ENCODE data around the gene GPSM1. TPM values are rescaled to one million over a fixed set of nuclear protein-coding genes. Genes with fewer than 3 reads are reported as not detected.

The GPSM1 gene
- total RNA-seq, 1 donor from 2014 or later: 140 TPM

DNA sequence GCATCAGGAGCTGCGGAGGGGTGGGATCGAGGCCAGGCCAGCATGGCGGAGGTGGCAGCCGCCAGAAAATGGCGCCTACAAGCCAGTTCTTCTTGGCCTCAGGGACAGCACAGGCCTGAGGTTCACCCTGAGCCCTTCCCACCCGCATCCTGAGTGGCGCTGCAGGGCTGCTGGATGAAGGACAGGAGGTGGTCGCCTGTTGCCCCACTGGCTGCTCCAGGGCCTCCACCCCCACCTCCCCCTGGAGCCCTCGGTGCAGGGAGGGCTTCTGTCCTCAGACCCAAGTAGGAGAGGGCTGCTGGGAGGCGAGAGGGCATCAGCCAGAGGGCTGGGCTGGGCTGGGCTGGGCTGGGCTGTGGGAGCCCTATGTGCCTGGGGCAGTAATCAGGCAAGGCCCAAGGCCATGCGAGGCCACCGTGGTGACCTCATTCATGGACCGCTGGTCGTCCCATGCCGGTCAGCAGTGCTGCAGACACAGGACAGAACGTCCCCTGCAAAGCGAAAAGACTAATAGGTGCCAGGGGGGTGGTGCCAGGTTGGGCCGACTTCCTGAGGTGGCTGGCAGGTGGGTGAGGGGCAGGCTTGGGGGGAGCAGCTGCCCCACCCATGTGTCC is 13.8 kb downstream of the GPSM1 start:
- Mint-ChIP-seq H3K4me3 (ENCODE audit: unreplicated experiment) (no peak overlapping the region), H3K4me1 (ENCODE audit: low read depth, unreplicated experiment) (no peaks in the 10 kb centered on the region), H3K27me3 (ENCODE audit: unreplicated experiment) (peaks cover 15% of the 10 kb centered on the region), H3K9me3 (ENCODE audit: unreplicated experiment) (no peaks in the 10 kb centered on the region), H3K27ac (ENCODE audit: unreplicated experiment) (no peak overlapping the region), H3K36me3 (ENCODE audit: unreplicated experiment) (no peaks in the 10 kb centered on the region)
- no peak for TF ChIP-seq CTCF (IDR thresholded peaks at IDR 0.05; ENCODE audit: partially characterized antibody, unreplicated experiment)
- DNase-seq: no peak

GRCh38 chr9:136341769-136342168 is 14.4 kb downstream of the GPSM1 start:
- Mint-ChIP-seq H3K27me3 (ENCODE audit: unreplicated experiment) (peaks cover 15% of the 10 kb centered on the region), H3K27ac (ENCODE audit: unreplicated experiment) (no peak overlapping the region), H3K4me1 (ENCODE audit: low read depth, unreplicated experiment) (no peaks in the 10 kb centered on the region), H3K4me3 (ENCODE audit: unreplicated experiment) (no peak overlapping the region), H3K9me3 (ENCODE audit: unreplicated experiment) (no peaks in the 10 kb centered on the region), H3K36me3 (ENCODE audit: unreplicated experiment) (no peaks in the 10 kb centered on the region)
- no peak for DNase-seq
- TF ChIP-seq CTCF (IDR thresholded peaks at IDR 0.05; ENCODE audit: partially characterized antibody, unreplicated experiment): no peak

GRCh38 chr9:136342181-136343120 is 15.1 kb downstream of the GPSM1 start:
- TF ChIP-seq CTCF (IDR thresholded peaks at IDR 0.05; ENCODE audit: partially characterized antibody, unreplicated experiment): no peak
- H3K27ac Mint-ChIP-seq (ENCODE audit: unreplicated experiment): no peak overlapping the region
- peaks cover 15% of the 10 kb centered on the region for H3K27me3 Mint-ChIP-seq (ENCODE audit: unreplicated experiment)
- H3K36me3 Mint-ChIP-seq (ENCODE audit: unreplicated experiment): no peaks in the 10 kb centered on the region
- peaks cover under 1% of the 10 kb centered on the region for H3K9me3 Mint-ChIP-seq (ENCODE audit: unreplicated experiment)
- no peaks in the 10 kb centered on the region for H3K4me1 Mint-ChIP-seq (ENCODE audit: low read depth, unreplicated experiment)
- peak overlapping the region; percentile 25 for H3K4me3 Mint-ChIP-seq (ENCODE audit: unreplicated experiment)
- DNase-seq: peak; percentile 87

- no peaks in the 10 kb centered on the region for H3K4me1 Mint-ChIP-seq (ENCODE audit: low read depth, unreplicated experiment)
- H3K27ac Mint-ChIP-seq (ENCODE audit: unreplicated experiment): no peak overlapping the region
- peaks cover 17% of the 10 kb centered on the region for H3K27me3 Mint-ChIP-seq (ENCODE audit: unreplicated experiment)
- no peaks in the 10 kb centered on the region for H3K36me3 Mint-ChIP-seq (ENCODE audit: unreplicated experiment)
- no peak overlapping the region for H3K4me3 Mint-ChIP-seq (ENCODE audit: unreplicated experiment)
- no peak for DNase-seq
- peaks cover 2% of the 10 kb centered on the region for H3K9me3 Mint-ChIP-seq (ENCODE audit: unreplicated experiment)
- TF ChIP-seq CTCF (IDR thresholded peaks at IDR 0.05; ENCODE audit: partially characterized antibody, unreplicated experiment): no peak
These were observed 16.0 kb downstream of the GPSM1 start for GRCh38 chr9:136343121-136343883.
